GM03348 (cell line): ENCODE results near the gene HIVEP3.

ENCODE experiments used
- DNase-seq: peaks from one replicate; pipeline ENCODE4 v3.0.0; 2012; ENCODE audit warnings: low spot score

Gene HIVEP3

GRCh38 chr1:41481109-41481775 lies 437.5 kb downstream of the HIVEP3 start:
- DNase-seq: no peak

DNA sequence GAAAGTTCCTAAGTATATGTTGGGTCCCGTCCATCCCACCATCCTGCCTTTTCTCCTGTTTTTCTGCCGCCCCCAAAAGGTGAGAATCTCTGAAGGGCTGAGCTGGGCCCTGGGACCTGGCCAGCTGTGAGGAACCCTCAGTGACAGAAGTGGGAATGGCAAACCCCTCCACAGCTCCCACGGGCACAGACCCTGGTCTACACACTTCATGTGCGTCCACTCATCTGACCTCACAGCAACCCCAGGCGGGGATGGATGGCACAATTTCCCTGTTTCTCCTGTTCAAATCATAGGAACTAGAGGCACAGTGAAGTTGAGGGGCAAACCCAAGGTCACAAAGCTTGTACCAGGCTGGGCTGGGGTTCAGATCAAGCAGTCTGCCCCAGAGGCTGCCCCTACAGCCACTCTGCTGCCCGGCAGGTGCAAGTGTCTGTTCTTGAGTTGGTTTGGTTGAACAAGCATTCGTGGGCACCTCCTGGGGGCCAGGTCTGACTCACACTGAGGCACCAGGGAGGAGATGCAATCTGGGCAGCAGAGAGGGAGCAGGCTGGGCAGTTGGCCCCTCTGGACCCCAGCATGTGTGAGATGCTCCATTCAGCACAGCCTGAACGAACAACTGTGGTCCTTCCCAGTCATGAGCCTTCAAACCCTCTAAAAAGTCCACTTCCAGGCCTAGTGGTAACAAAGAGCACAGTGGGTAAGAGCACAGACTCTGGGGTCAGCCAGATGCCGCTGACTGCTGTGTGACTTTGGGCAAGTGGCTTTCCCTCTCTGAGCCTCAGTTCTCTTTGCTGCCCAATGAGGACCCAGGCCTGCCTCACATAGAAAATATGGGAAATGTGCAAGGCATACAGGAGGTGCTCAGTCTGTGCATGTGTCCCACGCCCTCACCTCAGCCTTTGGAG lies 438.3 kb downstream of the HIVEP3 start:
- DNase-seq: no peak

- no peak for DNase-seq
Measured at GRCh38 chr1:41479808-41480160, 438.9 kb downstream of the HIVEP3 start.

DNA sequence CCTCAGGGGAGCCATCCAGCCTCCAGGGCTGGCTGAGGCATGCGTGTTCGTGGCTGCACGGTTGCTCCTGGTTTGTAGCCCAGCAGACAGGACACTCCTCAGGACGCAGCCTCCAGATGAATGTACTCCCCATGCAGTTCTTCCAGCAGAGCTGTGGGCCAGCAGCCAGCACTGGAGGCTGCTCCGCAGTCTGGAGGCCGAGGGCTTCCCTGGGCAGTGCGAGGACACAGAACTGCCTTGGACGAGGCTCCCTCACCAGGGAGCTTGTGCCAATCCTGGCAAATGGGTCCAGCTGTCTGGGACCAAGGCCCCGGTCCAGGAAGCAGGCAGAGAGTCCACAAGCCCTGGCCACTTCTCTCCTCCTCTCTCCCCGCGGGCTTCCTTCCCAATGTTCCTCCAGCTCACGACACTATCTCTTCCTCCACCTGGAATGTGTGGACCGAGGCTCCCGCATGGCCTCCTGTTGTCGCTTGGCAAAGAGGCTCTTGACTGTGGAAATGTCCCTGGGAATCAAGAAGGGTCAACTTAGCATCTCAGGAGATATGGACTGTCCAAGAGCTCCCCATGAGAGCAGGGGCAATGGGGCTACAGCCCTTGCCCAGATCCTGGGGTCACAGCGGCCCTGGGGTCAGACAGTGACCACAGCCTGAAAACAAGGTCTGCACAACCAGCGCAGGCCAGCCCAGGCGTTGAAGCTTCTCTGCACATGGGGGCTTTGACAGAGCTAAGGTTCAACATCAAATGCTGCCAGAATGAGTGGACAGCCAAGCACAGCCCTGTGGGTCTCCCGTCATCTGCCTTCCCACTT lies 439.5 kb downstream of the HIVEP3 start:
- peak; percentile 84 for DNase-seq

- no peak for DNase-seq
Measured at GRCh38 chr1:41478118-41478748, 440.5 kb downstream of the HIVEP3 start.

DNA sequence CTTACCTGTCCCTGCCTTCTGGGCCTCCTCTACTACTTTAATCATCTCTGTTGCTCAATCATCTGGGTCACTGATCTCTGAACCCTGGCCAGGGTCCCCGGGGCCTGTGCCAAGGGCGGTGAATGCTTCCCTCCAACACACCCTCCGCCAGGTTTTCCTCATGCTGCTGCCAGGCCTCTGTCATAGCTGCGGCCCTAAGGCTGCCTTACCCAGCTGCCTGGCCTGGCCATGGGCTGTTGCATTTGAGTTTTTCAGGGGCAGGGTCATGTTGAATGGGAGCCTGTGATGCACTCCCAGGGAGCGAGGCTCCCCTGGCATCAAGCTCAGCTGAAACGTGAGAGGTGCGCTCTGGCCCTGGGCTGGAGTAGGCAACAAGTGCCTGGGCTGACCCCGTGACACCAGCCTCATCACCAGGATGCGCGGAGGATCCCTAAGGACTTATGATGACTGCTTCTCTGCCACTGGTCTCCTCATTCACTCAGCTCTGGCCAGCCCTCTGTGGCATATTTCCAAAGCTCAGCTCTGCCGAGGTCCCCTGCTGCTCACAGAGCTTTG lies 441.8 kb downstream of the HIVEP3 start:
- no peak for DNase-seq

DNA sequence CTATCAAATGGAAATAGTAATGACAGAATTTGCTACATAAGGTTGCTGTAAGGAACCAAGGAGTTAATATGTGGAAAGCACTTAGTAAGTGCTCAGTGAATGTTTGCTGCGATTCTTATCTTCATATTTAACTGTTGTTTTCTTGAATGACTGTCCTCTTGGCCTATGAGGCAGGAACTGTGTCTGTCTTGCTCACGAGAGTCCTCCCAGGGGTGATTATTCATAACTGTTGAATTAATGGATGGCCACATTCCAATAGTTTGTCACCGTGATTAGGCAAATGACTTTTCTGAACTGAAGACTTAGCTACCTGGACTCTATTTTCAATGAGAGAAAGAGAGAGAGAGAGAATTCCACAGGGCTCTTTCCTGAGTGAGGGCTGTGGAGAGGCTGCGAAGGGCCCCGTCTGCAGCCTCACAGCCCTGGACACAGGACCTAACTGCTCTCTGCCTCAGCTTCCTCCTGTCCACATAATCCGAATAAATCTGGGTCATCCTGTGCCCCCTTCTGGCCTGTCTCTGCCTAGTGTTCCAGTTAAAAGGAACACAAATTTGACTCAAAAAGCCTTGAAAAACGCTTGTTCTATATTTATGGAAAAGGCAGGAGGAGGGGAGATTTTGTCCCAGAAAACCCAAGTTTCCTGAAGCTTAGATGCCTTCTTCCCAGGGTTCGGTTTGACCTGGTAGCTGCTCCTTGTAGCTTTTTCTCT lies 442.7 kb downstream of the HIVEP3 start:
- peak; percentile 44 for DNase-seq

- DNase-seq: no peak
Measured at GRCh38 chr1:41475346-41475745, 443.4 kb downstream of the HIVEP3 start.

DNA sequence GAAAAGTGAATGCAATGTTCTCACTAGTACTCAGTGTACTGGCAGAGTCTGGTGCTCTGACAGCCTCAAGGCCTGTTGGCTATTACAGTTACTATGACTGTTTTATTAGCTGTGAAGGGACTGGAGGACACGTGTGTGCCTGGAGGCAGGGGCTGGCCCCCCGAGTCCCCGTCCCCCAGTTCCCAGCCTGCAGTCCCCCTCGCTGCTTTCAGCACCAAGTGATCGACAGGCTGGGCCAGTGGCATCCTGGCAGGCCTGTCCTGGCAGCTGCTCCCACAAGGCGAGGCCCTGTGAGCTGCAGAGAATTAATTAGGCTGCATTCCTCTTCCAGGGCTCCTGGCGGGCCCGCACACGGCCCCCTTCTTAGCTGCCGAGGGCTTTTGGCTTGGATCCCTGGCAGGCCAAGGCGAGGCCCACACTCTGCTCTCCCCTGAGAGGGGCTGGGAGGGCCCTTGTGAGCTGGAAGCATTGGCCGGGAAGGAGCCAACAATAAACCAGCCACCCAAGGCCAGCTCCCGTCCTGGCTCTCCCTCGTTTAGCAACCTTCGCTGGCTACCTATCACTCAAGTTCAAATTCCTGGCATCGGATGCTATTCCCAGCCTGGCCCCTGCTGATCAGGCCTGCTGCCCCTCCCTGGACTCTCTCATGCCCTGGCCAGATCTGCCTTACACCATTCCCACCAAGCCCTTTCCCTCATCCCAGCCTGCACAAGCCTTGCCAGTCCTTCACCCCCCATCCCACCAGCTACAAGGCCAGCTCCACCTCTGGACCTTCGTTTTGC lies 444.0 kb downstream of the HIVEP3 start:
- DNase-seq: no peak

DNA sequence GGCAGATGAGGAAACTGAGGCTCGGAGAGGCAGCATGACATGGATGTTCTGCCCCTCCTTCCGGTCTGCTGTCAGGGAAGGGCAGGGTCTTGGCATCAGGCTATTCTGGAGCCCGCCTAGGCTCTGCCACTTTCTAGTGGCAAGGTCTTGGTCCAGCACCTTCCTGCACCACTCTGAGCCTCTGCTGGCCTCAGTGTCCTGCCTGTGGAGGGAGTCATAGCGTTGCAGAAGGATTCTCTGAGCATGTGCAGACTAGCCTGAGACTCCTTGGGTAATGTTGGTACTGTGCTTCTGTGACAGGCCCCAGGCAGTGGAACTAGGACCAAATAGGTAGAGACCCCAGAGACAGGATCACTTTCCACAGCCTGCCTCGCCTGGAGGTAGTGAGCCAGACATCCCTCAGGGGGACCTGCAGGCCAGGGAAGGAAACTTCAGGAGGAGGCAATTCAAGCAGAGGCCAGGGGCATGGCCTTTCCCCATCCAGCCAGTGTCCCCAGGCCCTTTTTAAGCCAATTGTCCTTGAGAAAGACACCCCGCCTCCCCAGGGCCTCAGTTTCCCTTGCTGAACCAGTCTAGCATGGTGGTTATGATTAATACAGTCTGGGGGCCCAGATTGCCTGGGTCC lies 444.9 kb downstream of the HIVEP3 start:
- DNase-seq: no peak

DNA sequence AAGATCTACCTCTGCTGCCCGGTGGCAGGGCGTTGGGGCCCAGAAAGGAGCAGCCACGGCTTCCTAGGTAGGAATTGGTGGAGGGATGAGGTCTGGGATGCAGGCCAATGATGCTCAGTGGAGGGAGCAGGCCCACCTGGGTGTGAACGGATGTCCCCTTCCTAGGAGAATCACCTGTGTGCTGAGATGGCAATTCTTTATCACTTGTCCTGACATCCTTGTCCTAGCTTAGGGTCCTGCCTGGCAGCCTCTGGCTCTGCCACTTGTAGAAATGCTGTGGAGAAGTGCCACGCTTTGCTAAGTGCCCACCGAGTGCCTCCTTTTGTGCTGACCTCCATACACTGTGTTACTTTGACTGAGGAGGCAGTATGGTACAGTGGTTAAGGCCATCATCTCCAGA lies 447.1 kb downstream of the HIVEP3 start:
- DNase-seq: no peak

DNA sequence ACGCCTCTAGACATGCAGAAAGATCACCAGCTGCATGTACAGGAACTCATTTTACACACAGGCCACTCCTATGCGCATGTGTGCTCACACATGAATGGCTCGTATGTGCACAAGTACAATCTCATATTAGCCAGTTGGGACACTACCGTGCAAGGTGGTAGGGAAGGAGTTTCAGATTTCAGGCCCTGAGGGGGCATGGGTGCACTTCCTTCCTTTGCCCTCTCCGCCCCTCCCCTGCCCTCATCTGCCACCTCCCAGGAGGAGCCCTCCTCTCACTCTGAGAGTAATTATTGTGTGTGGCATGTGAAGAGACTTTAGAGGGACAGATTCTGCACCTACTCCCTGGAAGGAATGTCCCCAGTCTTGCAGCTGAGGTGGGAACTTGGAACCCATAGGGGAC lies 449.0 kb downstream of the HIVEP3 start:
- DNase-seq: no peak

DNA sequence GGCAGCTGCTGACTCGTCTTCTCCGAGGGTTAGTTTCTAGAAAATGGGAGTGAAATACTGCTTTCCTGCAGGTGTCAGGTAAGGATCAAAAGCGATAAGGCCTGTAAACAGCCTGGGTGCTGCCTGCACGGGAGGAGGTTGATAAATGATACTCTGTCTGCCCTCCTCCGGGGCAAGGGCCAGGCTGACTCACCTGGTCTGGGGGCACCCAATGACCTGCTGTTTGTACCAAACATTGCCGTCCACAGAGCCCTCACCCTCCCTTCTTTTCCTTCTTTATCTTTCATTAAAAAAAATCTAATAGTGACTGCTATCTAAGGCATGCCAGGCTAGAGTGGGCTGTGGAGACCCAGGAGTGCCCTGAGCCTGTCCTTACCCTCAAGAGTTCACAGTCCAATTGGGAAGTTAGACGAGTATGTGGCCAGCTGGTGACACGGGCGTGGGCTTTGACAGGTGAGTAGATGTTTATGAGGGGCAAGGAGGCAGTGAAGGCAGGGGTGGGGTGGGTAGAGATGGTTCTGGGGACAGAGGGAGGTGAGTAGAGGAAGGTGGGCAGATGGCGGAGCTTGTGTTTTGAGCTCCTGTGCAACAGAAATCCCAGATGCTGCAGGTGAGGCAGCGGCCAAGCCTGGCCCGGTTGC lies 450.5 kb downstream of the HIVEP3 start:
- no peak for DNase-seq

DNA sequence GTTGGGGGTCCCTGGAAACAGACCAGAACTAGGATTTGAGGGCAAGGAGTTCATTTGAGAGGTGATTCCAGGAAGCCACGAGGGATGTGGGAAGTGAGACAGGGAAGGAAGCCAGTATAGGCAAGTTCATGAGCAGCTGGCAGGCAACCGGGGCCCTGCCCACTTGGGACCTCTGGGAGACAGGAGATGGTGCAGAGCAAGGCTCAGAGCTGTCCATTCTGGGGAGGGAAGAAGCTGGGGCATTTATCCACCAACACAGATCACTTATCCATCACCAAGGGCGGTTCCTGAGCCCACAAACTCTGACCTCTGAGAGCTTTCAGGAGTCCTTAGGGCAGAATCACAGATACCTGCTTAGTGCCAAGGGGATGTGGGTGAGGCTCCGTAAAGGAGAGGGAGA lies 451.0 kb downstream of the HIVEP3 start:
- peak; percentile 36 for DNase-seq

DNA sequence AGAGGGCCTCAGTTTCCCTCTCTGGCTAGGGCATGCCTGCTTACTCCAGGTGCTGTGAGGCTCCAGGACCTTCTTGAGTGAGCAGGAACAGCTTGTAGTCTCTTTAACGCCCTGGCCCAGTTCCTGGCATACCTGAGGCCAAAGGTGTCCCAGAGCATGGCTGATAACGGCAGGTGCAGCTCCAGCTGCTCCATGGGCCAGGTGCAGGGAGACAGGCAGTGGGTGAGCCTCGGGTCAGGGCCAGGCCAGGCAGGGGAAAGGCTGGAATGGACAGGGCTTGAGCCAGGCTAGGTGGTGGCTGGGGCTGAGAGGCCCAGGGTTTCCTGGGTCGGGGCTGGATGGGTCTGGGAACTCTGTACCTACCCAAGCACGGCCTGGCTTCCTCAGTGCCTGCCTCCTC lies 452.6 kb downstream of the HIVEP3 start:
- no peak for DNase-seq

DNA sequence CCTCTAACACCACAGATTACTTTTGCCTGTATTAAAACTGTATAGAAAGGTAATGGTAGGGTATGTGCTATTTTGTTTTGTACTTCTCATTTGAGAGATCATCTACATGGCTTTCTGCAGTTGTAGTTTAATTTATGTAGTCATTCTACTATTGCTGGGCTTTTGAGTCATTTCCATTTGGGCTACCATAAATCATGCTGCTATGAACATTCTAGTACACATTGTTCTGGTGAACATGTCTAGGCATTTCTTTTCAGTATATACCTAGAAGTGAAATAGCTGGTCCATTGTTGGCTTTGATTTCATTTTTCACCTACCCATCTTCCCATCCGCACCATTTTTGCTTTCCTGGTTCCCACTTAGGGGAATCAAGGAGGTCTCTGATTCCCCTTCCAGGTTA lies 453.0 kb downstream of the HIVEP3 start:
- DNase-seq: no peak

DNA sequence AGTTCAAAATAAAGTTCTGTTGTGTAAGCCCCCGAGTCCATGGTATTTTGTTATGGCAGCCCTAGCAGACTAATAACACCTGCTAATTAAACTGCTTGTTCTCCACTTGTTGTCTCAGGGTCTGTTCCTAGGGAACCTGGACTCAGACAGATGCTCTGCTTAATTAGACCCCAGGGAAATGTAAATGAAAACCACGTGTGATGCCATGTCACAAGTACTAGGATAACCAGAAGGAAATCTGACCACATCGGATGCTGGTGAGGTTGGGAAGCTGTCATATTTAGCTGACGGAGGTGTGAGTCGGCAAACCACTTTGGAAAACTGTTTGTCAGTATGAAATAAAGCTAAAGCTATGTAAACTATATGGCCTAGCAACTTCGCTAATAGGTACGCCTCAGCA lies 453.8 kb downstream of the HIVEP3 start:
- DNase-seq: no peak

DNA sequence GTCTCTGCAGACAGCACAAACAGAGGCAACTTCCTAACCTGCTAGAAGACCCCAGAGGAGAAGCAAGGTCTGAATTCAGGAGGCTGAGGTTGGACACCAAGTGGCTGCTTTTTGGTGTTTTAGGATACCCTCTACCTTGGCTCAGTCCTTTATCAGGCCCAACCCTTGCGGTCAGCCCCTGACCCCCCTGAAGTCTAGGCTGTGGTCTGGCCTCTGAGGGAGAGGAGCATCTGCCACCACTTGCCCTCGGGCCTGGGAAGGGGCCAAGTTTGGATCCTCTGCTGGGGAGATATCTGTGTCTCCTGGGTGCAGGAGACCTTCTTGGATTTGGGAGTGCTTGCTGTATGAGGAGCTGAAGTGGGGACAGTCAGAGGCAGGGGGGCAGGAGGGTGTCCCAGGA lies 455.2 kb downstream of the HIVEP3 start:
- no peak for DNase-seq

DNA sequence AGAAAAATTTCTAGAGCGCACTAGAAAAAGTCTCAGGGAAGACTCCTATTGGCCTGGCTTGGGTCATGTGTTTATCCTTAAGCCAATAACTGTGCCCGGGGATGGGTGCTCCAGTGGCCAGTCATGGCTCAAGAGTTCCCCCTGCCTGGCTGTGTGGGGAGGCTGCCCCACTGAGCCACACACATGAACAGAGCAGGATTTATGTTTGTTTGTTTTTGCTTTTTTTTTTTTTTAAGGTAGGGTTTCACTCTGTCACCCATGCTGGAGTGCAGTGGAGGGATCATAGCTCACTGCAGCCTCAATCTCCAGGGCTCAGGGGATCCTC lies 456.1 kb downstream of the HIVEP3 start:
- DNase-seq: no peak
